HG02571 (cell line): ENCODE data around the gene TREX2.
"Not testable (repeated sequence)": the region's sequence is repeated elsewhere in the genome, so short reads cannot be mapped to it uniquely, and the experiment has no call there.

Source experiments
- ATAC-seq: cut with Tn5 transposase; IDR thresholded peaks from one replicate; pipeline ENCODE4 v1.9.1; 2021; ENCODE audit warnings: mild to moderate bottlenecking, moderate library complexity; ENCODE audit not compliant: unreplicated experiment

Gene TREX2

GRCh38 chrX:153410888-153411254, 35.0 kb downstream of the TREX2 start:
- no peak for ATAC-seq

GRCh38 chrX:153410373-153410772, 35.5 kb downstream of the TREX2 start:
- no peak for ATAC-seq

- no peak for ATAC-seq
These were observed 36.3 kb downstream of the TREX2 start for GRCh38 chrX:153409414-153410101.

- ATAC-seq: no peak
These were observed 36.9 kb downstream of the TREX2 start for GRCh38 chrX:153408871-153409351.

GRCh38 chrX:153408221-153408721, 37.6 kb downstream of the TREX2 start:
- no peak for ATAC-seq

- ATAC-seq: no peak
These were observed 38.1 kb downstream of the TREX2 start for GRCh38 chrX:153407736-153408135.

- ATAC-seq: no peak
These were observed 39.0 kb downstream of the TREX2 start for GRCh38 chrX:153406903-153407302.

- ATAC-seq: no peak
These were observed 39.8 kb downstream of the TREX2 start for GRCh38 chrX:153406011-153406410.

- ATAC-seq: no peak
These were observed 40.4 kb downstream of the TREX2 start for GRCh38 chrX:153405426-153405825.

GRCh38 chrX:153404333-153404732, 41.5 kb downstream of the TREX2 start:
- ATAC-seq: not testable (repeated sequence)

GRCh38 chrX:153401133-153401764, 44.6 kb downstream of the TREX2 start, which contains the start of gene PNMA6E:
Gene PNMA6E (minus strand): TSS chrX:153401350. CDS start chrX:153398849, 2,501 bp downstream.
- ATAC-seq: no peak

GRCh38 chrX:153400146-153401132, 45.4 kb downstream of the TREX2 start:
- ATAC-seq: no peak

GRCh38 chrX:153398275-153398960, 47.4 kb downstream of the TREX2 start:
- ATAC-seq: no peak

- no peak for ATAC-seq
These were observed 48.4 kb downstream of the TREX2 start for GRCh38 chrX:153397256-153397960.

GRCh38 chrX:153396320-153397195, 49.3 kb downstream of the TREX2 start:
- ATAC-seq: no peak

- ATAC-seq: no peak
These were observed 50.1 kb downstream of the TREX2 start for GRCh38 chrX:153395613-153396319.

- no peak for ATAC-seq
These were observed 51.2 kb downstream of the TREX2 start for GRCh38 chrX:153394612-153395011.
